NT2/D1 (cell line): ENCODE measurements around the gene PIK3CB.

Experiments used
- YY1 ChIP-seq: IDR thresholded peaks from 2 replicates; pipeline ENCODE4 v1.6.1; 2011; ENCODE audit not compliant: insufficient read length, insufficient read depth
- ZNF274 ChIP-seq: IDR thresholded peaks from 2 replicates; pipeline ENCODE4 v1.6.1; 2011; ENCODE audit warnings: mild to moderate bottlenecking, low read depth, low read length

DNA sequence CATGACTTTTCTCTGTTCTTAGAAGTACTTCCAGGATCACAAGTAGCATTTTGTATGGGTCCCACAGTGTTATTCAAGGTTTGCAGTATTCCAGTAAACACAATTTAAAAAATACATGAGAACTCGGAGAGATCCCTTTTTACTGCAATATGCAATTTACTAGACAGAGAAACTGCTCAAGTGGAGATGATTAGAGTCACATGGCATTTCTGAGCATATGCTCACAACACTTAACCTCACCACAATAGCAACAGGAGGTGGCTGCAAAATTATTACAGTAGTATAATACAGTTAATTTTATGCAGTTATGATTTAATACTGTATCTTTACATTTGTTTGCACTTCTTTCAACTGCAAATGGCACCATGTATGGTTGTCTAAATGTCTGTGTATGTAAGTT is 87.5 kb downstream of the PIK3CB start:
- no peak for TF ChIP-seq ZNF274
- TF ChIP-seq YY1 = no peak
